ENCODE results near the gene ATAD3A. TPM values are rescaled to one million over a fixed set of nuclear protein-coding genes. Genes with fewer than 3 reads are reported as not detected.

ATAD3A gene
- total and polyA plus RNA-seq, 2 experiments from 2014 or later: 36.5 to 80.3 TPM

DNA sequence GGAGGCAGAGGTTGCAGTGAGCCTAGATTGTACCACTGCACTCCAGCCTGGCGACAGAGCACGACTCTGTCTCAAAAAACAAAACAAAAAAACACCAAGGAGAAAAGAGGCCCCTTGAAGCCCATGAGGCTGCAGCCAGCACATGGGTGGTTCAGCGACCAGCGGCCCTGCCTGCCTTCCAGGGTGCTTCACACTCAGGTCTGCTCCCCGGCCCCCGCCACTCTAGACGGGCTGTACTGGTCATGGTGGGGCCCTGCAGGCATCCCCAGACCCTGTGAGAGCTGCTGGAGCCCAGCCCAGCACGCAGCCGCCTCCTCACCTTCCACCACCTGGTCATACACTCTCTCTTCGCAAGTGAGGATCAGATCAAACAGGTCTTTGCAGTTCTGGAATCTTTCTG, 32.6 kb downstream of the ATAD3A start:
- Histone ChIP-seq H3K27ac (ENCODE audit: low read depth) (no peak overlapping the region), H3K4me3 (no peak overlapping the region), H3K4me1 (ENCODE audit: insufficient read depth) (no peaks in the 10 kb centered on the region), H3K36me3 (ENCODE audit: insufficient read depth) (no peaks in the 10 kb centered on the region), H2AFZ (no peak overlapping the region), H4K20me1 (replicated peaks; ENCODE audit: insufficient read depth) (peaks cover 8% of the 10 kb centered on the region; the same call in 1 of the 2 replicates), H3K27me3 (ENCODE audit: insufficient read depth) (no peaks in the 10 kb centered on the region), H3F3A (replicated peaks; ENCODE audit: low read depth) (peaks cover 14% of the 10 kb centered on the region), H3K4me2 (no peak overlapping the region), H3K9me2 (ENCODE audit: insufficient read depth) (no peaks in the 10 kb centered on the region), H3K79me2 (replicated peaks; ENCODE audit: insufficient read depth) (no peaks in the 10 kb centered on the region; the same call in 1 of the 2 replicates)
- Mint-ChIP-seq H3K4me3 (no peak overlapping the region), H3K9me3 (no peaks in the 10 kb centered on the region; the same call in 2 of the 3 replicates), H3K36me3 (ENCODE audit: low read depth) (peaks cover 30% of the 10 kb centered on the region), H3K27ac (no peak overlapping the region), H3K27me3 (ENCODE audit: insufficient read depth, low read depth, poor library complexity) (peaks cover 7% of the 10 kb centered on the region), H3K4me1 (peaks cover 3% of the 10 kb centered on the region; the same call in 1 of the 3 replicates)
- ATAC-seq (no peak), DNase-seq (ENCODE audit: low spot score) (no peak)
- TF ChIP-seq JUNB (IDR thresholded peaks at IDR 0.05; ENCODE audit: unreplicated experiment): no peak
- TF ChIP-seq CTCF (conservative IDR thresholded peaks at IDR 0.05; ENCODE audit: low read depth in 2 of 2): no peak
- TF ChIP-seq ZNF462 (CRISPR knock-in tag; IDR thresholded peaks at IDR 0.05): no peak
- TF ChIP-seq ZNF114 (CRISPR knock-in tag; IDR thresholded peaks at IDR 0.05): no peak
- TF ChIP-seq, protein P1, sequence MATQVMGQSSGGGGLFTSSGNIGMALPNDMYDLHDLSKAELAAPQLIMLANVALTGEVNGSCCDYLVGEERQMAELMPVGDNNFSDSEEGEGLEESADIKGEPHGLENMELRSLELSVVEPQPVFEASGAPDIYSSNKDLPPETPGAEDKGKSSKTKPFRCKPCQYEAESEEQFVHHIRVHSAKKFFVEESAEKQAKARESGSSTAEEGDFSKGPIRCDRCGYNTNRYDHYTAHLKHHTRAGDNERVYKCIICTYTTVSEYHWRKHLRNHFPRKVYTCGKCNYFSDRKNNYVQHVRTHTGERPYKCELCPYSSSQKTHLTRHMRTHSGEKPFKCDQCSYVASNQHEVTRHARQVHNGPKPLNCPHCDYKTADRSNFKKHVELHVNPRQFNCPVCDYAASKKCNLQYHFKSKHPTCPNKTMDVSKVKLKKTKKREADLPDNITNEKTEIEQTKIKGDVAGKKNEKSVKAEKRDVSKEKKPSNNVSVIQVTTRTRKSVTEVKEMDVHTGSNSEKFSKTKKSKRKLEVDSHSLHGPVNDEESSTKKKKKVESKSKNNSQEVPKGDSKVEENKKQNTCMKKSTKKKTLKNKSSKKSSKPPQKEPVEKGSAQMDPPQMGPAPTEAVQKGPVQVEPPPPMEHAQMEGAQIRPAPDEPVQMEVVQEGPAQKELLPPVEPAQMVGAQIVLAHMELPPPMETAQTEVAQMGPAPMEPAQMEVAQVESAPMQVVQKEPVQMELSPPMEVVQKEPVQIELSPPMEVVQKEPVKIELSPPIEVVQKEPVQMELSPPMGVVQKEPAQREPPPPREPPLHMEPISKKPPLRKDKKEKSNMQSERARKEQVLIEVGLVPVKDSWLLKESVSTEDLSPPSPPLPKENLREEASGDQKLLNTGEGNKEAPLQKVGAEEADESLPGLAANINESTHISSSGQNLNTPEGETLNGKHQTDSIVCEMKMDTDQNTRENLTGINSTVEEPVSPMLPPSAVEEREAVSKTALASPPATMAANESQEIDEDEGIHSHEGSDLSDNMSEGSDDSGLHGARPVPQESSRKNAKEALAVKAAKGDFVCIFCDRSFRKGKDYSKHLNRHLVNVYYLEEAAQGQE (IDR thresholded peaks at IDR 0.05; ENCODE audit: unreplicated experiment): no peak
- TF ChIP-seq STAT1 (IDR thresholded peaks at IDR 0.05; ENCODE audit: unreplicated experiment): no peak

All from GM23338 (cell line).